GM12878 (cell line): ENCODE results near the gene CD68. TPM values are rescaled to one million over a fixed set of nuclear protein-coding genes. Genes with fewer than 3 reads are reported as not detected.
A peak's percentile ranks its signal among the peaks of the same experiment; 100 is the strongest.

ENCODE experiments used
- ATF7 ChIP-seq: fragments of 450-650 bp; IDR thresholded peaks from 2 replicates; pipeline ENCODE4 v1.6.1; 2016; ENCODE audit warnings: low read depth, mild to moderate bottlenecking
- BACH1 ChIP-seq: fragments of 450-650 bp; IDR thresholded peaks from 2 replicates; pipeline ENCODE4 v1.6.1; 2017; ENCODE audit warnings: mild to moderate bottlenecking, borderline replicate concordance
- BCLAF1 ChIP-seq: fragments of 450-650 bp; IDR thresholded peaks from 2 replicates; pipeline ENCODE4 v1.6.1; 2017; ENCODE audit warnings: antibody characterized with exemption, mild to moderate bottlenecking, moderate library complexity
- BHLHE40 ChIP-seq, 2 experiments: fragments of 450-650 bp in 1 of 2; IDR thresholded peaks; 2 replicates each; pipeline ENCODE4 v1.6.1; 2011 to 2017; ENCODE audit warnings: low read depth in 2 of 2, borderline replicate concordance in 1 of 2, improper control_type of control experiment in 1 of 2, low read length in 1 of 2, mild to moderate bottlenecking in 1 of 2
- CBX5 ChIP-seq: sonication (generic); IDR thresholded peaks from 2 replicates; pipeline ENCODE4 v1.6.1; 2016; ENCODE audit warnings: low read depth, moderate library complexity, mild to moderate bottlenecking, inconsistent platforms
- ELK1 ChIP-seq: IDR thresholded peaks from 2 replicates; pipeline ENCODE4 v1.6.1; 2012; ENCODE audit warnings: low read depth, low read length, improper control_type of control experiment
- EP300 ChIP-seq, 2 experiments: fragments of 150-350 bp in 1 of 2; IDR thresholded peaks; 2 replicates each; pipeline ENCODE4 v1.6.1; 2011 to 2012; ENCODE audit warnings: low read depth in 2 of 2, low read length in 2 of 2, borderline replicate concordance in 1 of 2, improper control_type of control experiment in 1 of 2, inconsistent platforms in 1 of 2; ENCODE audit not compliant: control insufficient read depth in 1 of 2
- HDAC2 ChIP-seq: fragments of 200-600 bp; sonication (generic); IDR thresholded peaks from 2 replicates; pipeline ENCODE4 v1.6.1; 2017
- HDGF ChIP-seq: fragments of 450-650 bp; IDR thresholded peaks from 2 replicates; pipeline ENCODE4 v1.6.1; 2016; ENCODE audit warnings: antibody characterized with exemption
- IKZF1 ChIP-seq: fragments of 450-650 bp; conservative IDR thresholded peaks from 2 replicates; pipeline ENCODE4 v1.6.1; 2017; ENCODE audit warnings: antibody characterized with exemption, mild to moderate bottlenecking
- IKZF2 ChIP-seq, 2 experiments: fragments of 450-650 bp; IDR thresholded peaks; 2 replicates each; pipeline ENCODE4 v1.6.1; 2017; ENCODE audit warnings: mild to moderate bottlenecking in 2 of 2, moderate library complexity in 2 of 2
- IRF4 ChIP-seq: IDR thresholded peaks from 2 replicates; pipeline ENCODE4 v1.6.1; 2011; ENCODE audit warnings: low read depth, low read length
- KDM1A ChIP-seq: fragments of 200-600 bp; sonication (generic); IDR thresholded peaks from 2 replicates; pipeline ENCODE4 v1.6.1; 2016; ENCODE audit warnings: borderline replicate concordance
- KLF5 ChIP-seq: fragments of 450-650 bp; IDR thresholded peaks from 2 replicates; pipeline ENCODE4 v1.6.1; 2014; ENCODE audit warnings: mild to moderate bottlenecking; ENCODE audit not compliant: partially characterized antibody
- LARP7 ChIP-seq: fragments of 450-650 bp; IDR thresholded peaks from 2 replicates; pipeline ENCODE4 v1.6.1; 2017; ENCODE audit warnings: mild to moderate bottlenecking
- NFIC ChIP-seq: IDR thresholded peaks from 2 replicates; pipeline ENCODE4 v1.6.1; 2012; ENCODE audit warnings: low read depth, mild to moderate bottlenecking, inconsistent platforms, low read length, moderate library complexity
- NFYB ChIP-seq: IDR thresholded peaks from 2 replicates; pipeline ENCODE4 v1.6.1; 2011; ENCODE audit warnings: low read depth, mild to moderate bottlenecking, low read length, improper control_type of control experiment, moderate library complexity; ENCODE audit not compliant: insufficient read depth
- PAX8 ChIP-seq: fragments of 450-650 bp; IDR thresholded peaks from 2 replicates; pipeline ENCODE4 v1.6.1; 2017; ENCODE audit warnings: mild to moderate bottlenecking, moderate library complexity
- POLR2A ChIP-seq: IDR thresholded peaks from 2 replicates; pipeline ENCODE4 v1.6.1; 2011; ENCODE audit warnings: low read depth, mild to moderate bottlenecking, low read length
- POLR2AphosphoS2 ChIP-seq: IDR thresholded peaks from 2 replicates; pipeline ENCODE4 v1.6.1; 2011; ENCODE audit warnings: low read depth, mild to moderate bottlenecking, low read length, improper control_type of control experiment, moderate library complexity
- POU2F2 ChIP-seq: IDR thresholded peaks from 3 replicates; pipeline ENCODE4 v1.6.1; 2011; ENCODE audit warnings: low read depth, mild to moderate bottlenecking, low read length, borderline replicate concordance
- RAD21 ChIP-seq: IDR thresholded peaks from 2 replicates; pipeline ENCODE4 v1.6.1; 2011; ENCODE audit warnings: mild to moderate bottlenecking, low read depth, low read length, moderate library complexity; ENCODE audit not compliant: insufficient read depth
- RFX5 ChIP-seq: IDR thresholded peaks from 2 replicates; pipeline ENCODE4 v1.6.1; 2011; ENCODE audit warnings: low read depth, low read length, improper control_type of control experiment
- SIN3A ChIP-seq: IDR thresholded peaks from 2 replicates; pipeline ENCODE4 v1.6.1; 2012; ENCODE audit warnings: low read depth, low read length, improper control_type of control experiment
- SMAD1 ChIP-seq: fragments of 450-650 bp; IDR thresholded peaks from 2 replicates; pipeline ENCODE4 v1.6.1; 2018; ENCODE audit warnings: mild to moderate bottlenecking, low read depth; ENCODE audit not compliant: partially characterized antibody
- SUPT20H ChIP-seq: IDR thresholded peaks from 2 replicates; pipeline ENCODE4 v1.6.1; 2011; ENCODE audit warnings: low read depth, mild to moderate bottlenecking, low read length, moderate library complexity, borderline replicate concordance; ENCODE audit not compliant: control insufficient read depth
- USF2 ChIP-seq: IDR thresholded peaks from 2 replicates; pipeline ENCODE4 v1.6.1; 2011; ENCODE audit warnings: low read depth, low read length, improper control_type of control experiment, borderline replicate concordance
- ZBED1 ChIP-seq: IDR thresholded peaks from 2 replicates; pipeline ENCODE4 v1.6.1; 2016; ENCODE audit warnings: borderline replicate concordance
- ZNF24 ChIP-seq: fragments of 450-650 bp; IDR thresholded peaks from 2 replicates; pipeline ENCODE4 v1.6.1; 2017; ENCODE audit warnings: antibody characterized with exemption, mild to moderate bottlenecking
- polyA plus RNA-seq, 11 experiments: library from polyadenylated mRNA; depleted of rRNA in 4 of 11; unstranded in 6 of 11; stranded (reverse) in 5 of 11; fragments of >200 nt; fragmentation: Nextera tagmentation in 4 of 11; fragmentation: Illumina TruSeq in 1 of 11; extraction: Ambion mirVana in 4 of 11; extraction: Trizol in 1 of 11; gene quantifications; 1 replicate in 1 of 11; 2 replicates in 10 of 11; pipeline versions ENCODE4 v1.2.1 to v1.2.3, GENCODE V29; 2011 to 2016; ENCODE audit warnings: inconsistent platforms in 2 of 11, missing spikeins in 2 of 11, low read depth in 1 of 11
- total RNA-seq, 4 experiments: library from RNA; depleted of rRNA in 3 of 4; stranded (reverse); fragments of >200 nt in 3 of 4; fragmentation: Illumina TruSeq in 1 of 4; extraction: Trizol in 1 of 4; gene quantifications; 2 replicates each; pipeline versions ENCODE4 v1.2.1 to v1.2.3, GENCODE V29; 2013 to 2021

The CD68 gene
- total and polyA plus RNA-seq, 10 of the 15 experiments (the other 5 are each of a cell fraction or from before 2014, with no cell fraction given) = 2.6 to 6.9 (median 3.8) TPM

- no peak for TF ChIP-seq ZBED1
- no peak for TF ChIP-seq SUPT20H
- no peak for TF ChIP-seq NFIC
- no peak for TF ChIP-seq CBX5
- TF ChIP-seq RFX5 = no peak
- TF ChIP-seq LARP7 = 0 out of 2 replicates have a peak, but pooled peaks have one; percentile 31
- TF ChIP-seq SIN3A = no peak; the same call in 1 of the 2 replicates
- TF ChIP-seq ZNF24 = no peak
- TF ChIP-seq PAX8 = no peak
- 0 out of 4 replicates have a peak, but pooled peaks of 1 of the 2 experiments have one; percentile 16 for TF ChIP-seq BHLHE40 (IDR thresholded peaks at IDR 0.05; ENCODE audit: borderline replicate concordance in 1 of 2, low read depth in 2 of 2, low read length in 1 of 2)
- no peak for TF ChIP-seq EP300 (IDR thresholded peaks at IDR 0.05; ENCODE audit: borderline replicate concordance in 1 of 2, control insufficient read depth in 1 of 2, low read depth in 2 of 2, low read length in 2 of 2)
- no peak for TF ChIP-seq IKZF2 (IDR thresholded peaks at IDR 0.05)
- TF ChIP-seq IRF4 = no peak
- TF ChIP-seq SMAD1 = no peak
- TF ChIP-seq KDM1A = no peak
- TF ChIP-seq RAD21 = no peak
- no peak for TF ChIP-seq BCLAF1
- TF ChIP-seq BACH1 = no peak
- TF ChIP-seq USF2 = no peak
- TF ChIP-seq POLR2AphosphoS2 = no peak
- peak; percentile 44 for TF ChIP-seq IKZF1
- TF ChIP-seq HDAC2 = no peak
- no peak for TF ChIP-seq ATF7
- no peak for TF ChIP-seq ELK1
- TF ChIP-seq NFYB = no peak
- no peak for TF ChIP-seq POU2F2
- no peak for TF ChIP-seq KLF5
- no peak for TF ChIP-seq HDGF
- TF ChIP-seq POLR2A = peak; percentile 74
Measured at GRCh38 chr17:7548585-7549400, 30.6 kb upstream of the CD68 start, which contains the start of gene TNFSF12 (continued).
